OCI-LY3 (cell line): ENCODE data around the gene FLRT2.

Experiments used
- CTCF ChIP-seq: fragments of 200-600, 300-600 bp; sonication (generic); IDR thresholded peaks from 2 replicates; pipeline ENCODE4 v1.5.1; 2014; ENCODE audit warnings: antibody characterized with exemption, low read length, low read depth
- EZH2phosphoT487 ChIP-seq: fragments of 200-600 bp; shearing (Covaris generic); IDR thresholded peaks from 2 replicates; pipeline ENCODE4 v1.6.1; 2018; ENCODE audit warnings: antibody characterized with exemption, mixed run types, low read depth

DNA sequence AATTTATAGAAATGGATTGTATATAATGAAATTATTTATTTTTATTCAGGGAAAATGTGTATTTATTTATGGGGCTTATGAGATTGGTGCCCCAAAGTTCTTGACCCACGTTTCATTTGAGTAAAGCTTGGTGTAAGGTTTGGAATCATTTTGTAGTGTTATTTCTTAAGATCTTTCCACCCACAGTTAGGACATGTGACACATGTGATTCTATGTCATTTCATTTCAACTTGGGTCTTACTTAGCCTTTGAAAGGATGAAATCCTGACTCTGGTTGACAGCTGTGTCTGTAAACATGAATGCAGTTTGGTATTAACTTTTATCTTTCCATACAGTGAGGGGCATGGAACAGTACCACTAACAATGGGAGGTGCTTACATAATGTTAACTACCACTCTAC, 51.7 kb downstream of the FLRT2 start:
- TF ChIP-seq CTCF (no peak), EZH2phosphoT487 (no peak)
